ENCODE measurements around the gene KCNIP1.

GRCh38 chr5:170482511-170482910 is 21.3 kb upstream of the KCNIP1 start:
- TF ChIP-seq KAT2B (IDR thresholded peaks at IDR 0.05; ENCODE audit: borderline replicate concordance, low read depth, low read length) (no peak), USF2 (IDR thresholded peaks at IDR 0.05; ENCODE audit: low read depth, low read length) (no peak), USF2 (CRISPR knock-in tag; IDR thresholded peaks at IDR 0.05; ENCODE audit: borderline replicate concordance) (no peak), TRIM24 (CRISPR knock-in tag; IDR thresholded peaks at IDR 0.05) (no peak), ELK4 (CRISPR knock-in tag; IDR thresholded peaks at IDR 0.05; ENCODE audit: borderline replicate concordance) (no peak), ZNF597 (CRISPR knock-in tag; IDR thresholded peaks at IDR 0.05) (no peak), JUN (CRISPR knock-in tag; IDR thresholded peaks at IDR 0.05) (no peak), ZNF704 (CRISPR knock-in tag; IDR thresholded peaks at IDR 0.05; ENCODE audit: borderline replicate concordance) (no peak), ZNF580 (CRISPR knock-in tag; IDR thresholded peaks at IDR 0.05; ENCODE audit: borderline replicate concordance, low read depth) (no peak), POGZ (CRISPR knock-in tag; IDR thresholded peaks at IDR 0.05) (no peak), CBX1 (IDR thresholded peaks at IDR 0.05; ENCODE audit: low read depth) (no peak), EHMT2 (IDR thresholded peaks at IDR 0.05; ENCODE audit: borderline replicate concordance, low read depth, low read length) (no peak)
- TF ChIP-seq, protein P1, sequence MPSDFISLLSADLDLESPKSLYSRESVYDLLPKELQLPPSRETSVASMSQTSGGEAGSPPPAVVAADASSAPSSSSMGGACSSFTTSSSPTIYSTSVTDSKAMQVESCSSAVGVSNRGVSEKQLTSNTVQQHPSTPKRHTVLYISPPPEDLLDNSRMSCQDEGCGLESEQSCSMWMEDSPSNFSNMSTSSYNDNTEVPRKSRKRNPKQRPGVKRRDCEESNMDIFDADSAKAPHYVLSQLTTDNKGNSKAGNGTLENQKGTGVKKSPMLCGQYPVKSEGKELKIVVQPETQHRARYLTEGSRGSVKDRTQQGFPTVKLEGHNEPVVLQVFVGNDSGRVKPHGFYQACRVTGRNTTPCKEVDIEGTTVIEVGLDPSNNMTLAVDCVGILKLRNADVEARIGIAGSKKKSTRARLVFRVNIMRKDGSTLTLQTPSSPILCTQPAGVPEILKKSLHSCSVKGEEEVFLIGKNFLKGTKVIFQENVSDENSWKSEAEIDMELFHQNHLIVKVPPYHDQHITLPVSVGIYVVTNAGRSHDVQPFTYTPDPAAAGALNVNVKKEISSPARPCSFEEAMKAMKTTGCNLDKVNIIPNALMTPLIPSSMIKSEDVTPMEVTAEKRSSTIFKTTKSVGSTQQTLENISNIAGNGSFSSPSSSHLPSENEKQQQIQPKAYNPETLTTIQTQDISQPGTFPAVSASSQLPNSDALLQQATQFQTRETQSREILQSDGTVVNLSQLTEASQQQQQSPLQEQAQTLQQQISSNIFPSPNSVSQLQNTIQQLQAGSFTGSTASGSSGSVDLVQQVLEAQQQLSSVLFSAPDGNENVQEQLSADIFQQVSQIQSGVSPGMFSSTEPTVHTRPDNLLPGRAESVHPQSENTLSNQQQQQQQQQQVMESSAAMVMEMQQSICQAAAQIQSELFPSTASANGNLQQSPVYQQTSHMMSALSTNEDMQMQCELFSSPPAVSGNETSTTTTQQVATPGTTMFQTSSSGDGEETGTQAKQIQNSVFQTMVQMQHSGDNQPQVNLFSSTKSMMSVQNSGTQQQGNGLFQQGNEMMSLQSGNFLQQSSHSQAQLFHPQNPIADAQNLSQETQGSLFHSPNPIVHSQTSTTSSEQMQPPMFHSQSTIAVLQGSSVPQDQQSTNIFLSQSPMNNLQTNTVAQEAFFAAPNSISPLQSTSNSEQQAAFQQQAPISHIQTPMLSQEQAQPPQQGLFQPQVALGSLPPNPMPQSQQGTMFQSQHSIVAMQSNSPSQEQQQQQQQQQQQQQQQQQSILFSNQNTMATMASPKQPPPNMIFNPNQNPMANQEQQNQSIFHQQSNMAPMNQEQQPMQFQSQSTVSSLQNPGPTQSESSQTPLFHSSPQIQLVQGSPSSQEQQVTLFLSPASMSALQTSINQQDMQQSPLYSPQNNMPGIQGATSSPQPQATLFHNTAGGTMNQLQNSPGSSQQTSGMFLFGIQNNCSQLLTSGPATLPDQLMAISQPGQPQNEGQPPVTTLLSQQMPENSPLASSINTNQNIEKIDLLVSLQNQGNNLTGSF (CRISPR knock-in tag; IDR thresholded peaks at IDR 0.05), result no peak

Data from HepG2 (cell line).